RPMI8226 (cell line): ENCODE measurements around the gene ANKRD35.
"Not testable (repeated sequence)": the region's sequence is repeated elsewhere in the genome, so short reads cannot be mapped to it uniquely, and the experiment has no call there.

ENCODE experiments used
- DNase-seq: peaks from one replicate; pipeline ENCODE4 v3.0.0-alpha.2; 2015

The ANKRD35 gene

GRCh38 chr1:145885738-145886287 is at the start of gene ANKRD35:
Gene ANKRD35 (minus strand): TSS chr1:145885866. CDS start chr1:145885758, 108 bp downstream.
- DNase-seq: peak; percentile 90

DNA sequence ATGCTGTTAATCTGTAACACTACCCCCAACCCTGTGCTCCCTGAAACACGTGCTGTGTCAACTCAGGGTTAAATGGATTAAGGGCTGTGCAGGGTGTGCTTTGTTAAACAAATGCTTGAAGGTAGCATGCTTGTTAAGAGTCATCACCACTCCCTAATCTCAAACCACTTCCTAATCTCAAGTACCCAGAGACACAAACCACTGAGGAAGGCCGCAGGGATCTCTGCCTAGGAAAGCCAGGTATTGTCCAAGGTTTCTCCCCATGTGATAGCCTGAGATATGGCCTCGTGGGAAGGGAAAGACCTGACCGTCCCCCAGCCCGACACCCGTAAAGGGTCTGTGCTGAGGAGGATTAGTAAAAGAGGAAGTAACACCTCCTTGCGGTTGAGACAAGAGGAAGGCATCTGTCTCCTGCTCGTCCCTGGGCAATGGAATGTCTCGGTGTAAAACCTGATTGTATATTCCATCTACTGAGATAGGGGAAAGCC is 46.9 kb upstream of the ANKRD35 start:
- DNase-seq: peak; percentile 73

- DNase-seq: no peak
Measured at GRCh38 chr1:145927916-145928643, 42.4 kb upstream of the ANKRD35 start.

GRCh38 chr1:145927063-145927886 is 41.6 kb upstream of the ANKRD35 start, which contains the start of gene RBM8A:
Gene RBM8A (minus strand): TSS chr1:145927484. CDS start chr1:145927426, 58 bp downstream.
- DNase-seq: peak; percentile 99

DNA sequence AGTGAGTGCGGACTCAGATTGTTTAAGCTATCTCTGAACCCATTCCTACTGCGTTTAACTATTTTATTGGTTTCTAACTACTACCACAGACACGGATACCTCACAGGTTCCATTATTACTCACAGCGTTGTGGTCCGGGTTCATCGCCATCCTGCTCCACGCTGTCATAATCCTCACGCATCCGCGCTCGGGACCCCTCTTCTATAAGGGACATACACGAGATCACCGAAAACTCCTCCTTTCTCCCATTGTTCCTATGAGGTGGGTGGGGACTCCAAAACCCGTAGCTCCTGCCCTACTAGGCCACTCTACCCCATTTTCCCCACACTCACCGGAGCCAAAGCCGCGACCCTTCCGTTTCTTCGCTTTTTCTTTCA is 41.0 kb upstream of the ANKRD35 start:
- no peak for DNase-seq

DNA sequence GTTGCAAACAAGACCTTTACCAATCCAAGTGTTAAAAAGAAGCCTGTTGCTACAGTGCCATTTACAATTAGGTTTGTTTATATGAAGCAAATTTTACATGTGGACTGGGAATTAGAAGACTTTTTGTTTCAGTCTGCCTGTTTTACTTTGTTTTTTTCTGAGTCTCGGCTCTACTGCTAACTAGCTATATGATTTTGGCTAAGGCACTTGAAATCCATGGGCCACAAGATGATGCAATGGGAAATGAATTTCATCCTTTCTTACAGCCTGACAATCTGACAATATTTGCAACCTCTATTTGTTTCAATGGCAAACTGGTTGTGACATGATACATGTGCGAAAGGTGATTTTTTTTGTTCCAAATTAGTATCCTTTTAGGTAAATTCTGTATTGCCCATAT is 36.6 kb upstream of the ANKRD35 start:
- DNase-seq: no peak

DNA sequence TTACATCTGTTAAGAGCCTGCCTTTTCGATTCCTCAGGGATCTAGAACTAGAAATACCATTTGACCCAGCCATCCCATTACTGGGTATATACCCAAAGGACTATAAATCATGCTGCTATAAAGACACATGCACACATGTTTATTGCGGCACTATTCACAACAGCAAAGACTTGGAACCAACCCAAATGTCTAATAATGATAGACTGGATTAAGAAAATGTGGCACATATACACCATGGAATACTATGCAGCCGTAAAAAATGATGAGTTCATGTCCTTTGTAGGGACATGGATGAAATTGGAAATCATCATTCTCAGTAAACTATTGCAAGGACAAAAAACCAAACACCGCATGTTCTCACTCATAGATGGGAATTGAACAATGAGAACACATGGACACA is 34.6 kb upstream of the ANKRD35 start:
- not testable (repeated sequence) for DNase-seq

- peak; percentile 83 for DNase-seq
Measured at GRCh38 chr1:145918992-145919939, 33.6 kb upstream of the ANKRD35 start.

GRCh38 chr1:145918144-145918991 is 32.7 kb upstream of the ANKRD35 start, which contains the start of gene PEX11B:
Gene PEX11B (minus strand): TSS chr1:145918717. CDS start chr1:145918688, 29 bp downstream.
- peak; percentile 94 for DNase-seq

GRCh38 chr1:145917595-145917994 is 31.9 kb upstream of the ANKRD35 start:
- no peak for DNase-seq

GRCh38 chr1:145916745-145917144 is 31.1 kb upstream of the ANKRD35 start:
- DNase-seq: no peak

DNA sequence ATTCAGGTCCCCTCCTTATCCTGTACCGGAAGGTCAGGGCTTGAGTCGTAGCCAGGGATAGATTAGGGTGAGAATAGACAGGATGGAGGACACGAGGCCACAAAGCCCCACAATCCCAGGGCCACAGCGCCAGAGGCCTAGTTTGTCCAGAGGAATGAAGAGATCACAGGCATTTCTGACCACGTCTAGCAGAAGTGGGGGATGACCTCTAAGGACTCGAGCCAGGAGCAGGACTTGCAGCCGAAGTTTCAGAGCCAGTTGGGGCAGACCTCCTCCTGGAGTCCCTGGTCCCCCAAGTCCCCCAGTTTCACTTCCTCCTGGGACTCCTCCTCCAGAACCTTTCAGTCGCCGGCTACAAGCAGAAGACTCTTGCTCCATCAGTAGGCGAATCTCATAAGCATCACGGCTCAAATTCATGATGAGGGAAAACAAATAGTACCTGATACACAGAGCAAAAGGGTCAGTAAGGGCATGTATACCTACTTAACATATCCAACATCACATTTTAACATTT is 26.5 kb upstream of the ANKRD35 start:
- no peak for DNase-seq

GRCh38 chr1:145908653-145909052 is 23.0 kb upstream of the ANKRD35 start:
- DNase-seq: no peak

GRCh38 chr1:145906954-145907753 is 21.5 kb upstream of the ANKRD35 start:
- no peak for DNase-seq

GRCh38 chr1:145901312-145902021 is 15.8 kb upstream of the ANKRD35 start:
- no peak for DNase-seq

DNA sequence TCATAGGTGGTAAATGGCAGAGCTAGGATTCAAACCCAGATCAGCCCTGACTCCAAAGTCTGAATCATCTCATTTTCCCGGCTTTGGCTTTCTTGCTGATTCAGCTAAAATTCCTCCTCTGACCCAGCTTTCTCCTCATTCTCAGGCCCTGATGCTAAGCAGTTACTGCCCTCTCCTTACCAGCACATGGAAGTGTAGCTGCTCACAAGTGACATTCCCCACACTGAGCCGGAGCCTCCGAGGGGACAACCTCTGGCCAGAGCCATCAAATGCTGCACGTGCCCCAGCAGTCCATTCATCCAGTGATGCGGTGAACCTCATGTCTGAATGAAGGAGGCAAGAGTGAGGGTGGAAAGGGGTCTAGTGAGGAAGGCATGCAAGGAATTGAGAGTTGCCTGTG is 13.1 kb upstream of the ANKRD35 start:
- no peak for DNase-seq

DNA sequence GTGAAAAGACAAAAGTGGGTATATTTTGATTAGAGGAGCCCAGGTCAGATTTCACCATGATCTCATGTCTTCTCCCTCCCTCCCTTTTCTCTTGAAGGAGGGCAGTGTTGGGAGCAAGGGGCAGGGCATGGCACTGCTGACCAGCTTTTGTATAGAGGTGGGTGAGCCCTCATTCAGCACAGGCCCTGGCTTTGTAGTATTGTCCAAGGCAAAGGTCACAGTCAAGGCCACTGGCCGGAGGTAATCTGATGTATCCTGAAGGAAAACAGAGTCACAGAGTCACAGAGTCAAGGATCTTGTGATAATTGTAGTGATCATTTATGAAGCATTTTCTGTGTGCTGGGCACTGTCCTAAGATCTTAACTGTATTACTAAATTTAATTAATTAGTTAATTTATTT is 12.3 kb upstream of the ANKRD35 start:
- DNase-seq: no peak

- DNase-seq: no peak
Measured at GRCh38 chr1:145895471-145895870, 9.8 kb upstream of the ANKRD35 start.

GRCh38 chr1:145893306-145894055 is 7.8 kb upstream of the ANKRD35 start:
- DNase-seq: no peak
